ENCODE results near the gene FHOD3. TPM values are rescaled to one million over a fixed set of nuclear protein-coding genes. Genes with fewer than 3 reads are reported as not detected.

FHOD3 gene
- total and polyA plus RNA-seq, 11 donors, result 109 to 532 (median 262) TPM

DNA sequence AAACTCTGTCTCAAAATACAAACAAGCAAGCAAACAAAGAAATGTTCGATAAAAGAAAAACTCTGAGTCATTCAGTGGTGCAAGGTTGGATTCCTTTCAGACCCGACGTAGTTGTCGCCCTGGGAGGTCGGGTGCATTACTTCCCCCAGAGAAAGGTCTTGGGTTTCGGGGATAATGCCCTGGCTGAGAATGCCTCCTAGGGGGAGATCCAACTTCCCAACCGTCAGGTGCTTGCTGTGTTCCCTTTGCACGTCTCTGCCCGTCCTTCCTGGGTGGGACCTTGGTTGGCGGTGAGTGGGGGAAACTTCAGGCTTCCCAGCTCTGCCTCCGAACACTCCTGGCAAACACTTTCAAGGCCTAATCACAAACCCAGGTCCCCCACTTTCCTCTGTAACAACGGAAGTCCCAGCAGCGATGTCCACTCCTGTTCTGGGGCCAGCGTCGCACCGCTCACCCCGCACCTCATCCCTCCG is 530.7 kb downstream of the FHOD3 start:
- ATAC-seq (peak in 3 of 4 donors; percentile 4 to 38 (median 6)), DNase-seq (no peak)
- no peaks in the 10 kb centered on the region for H3K9me3 ChIP-seq
- H3K36me3 ChIP-seq, result no peaks in the 10 kb centered on the region
- peak overlapping the region in 10 of 12 donors; percentile 56 to 86 (median 72) for H3K27ac ChIP-seq
- peaks cover 0 to 22% (median 11%) of the 10 kb centered on the region in 12 donors for H3K4me1 ChIP-seq
- TF ChIP-seq, protein P1, sequence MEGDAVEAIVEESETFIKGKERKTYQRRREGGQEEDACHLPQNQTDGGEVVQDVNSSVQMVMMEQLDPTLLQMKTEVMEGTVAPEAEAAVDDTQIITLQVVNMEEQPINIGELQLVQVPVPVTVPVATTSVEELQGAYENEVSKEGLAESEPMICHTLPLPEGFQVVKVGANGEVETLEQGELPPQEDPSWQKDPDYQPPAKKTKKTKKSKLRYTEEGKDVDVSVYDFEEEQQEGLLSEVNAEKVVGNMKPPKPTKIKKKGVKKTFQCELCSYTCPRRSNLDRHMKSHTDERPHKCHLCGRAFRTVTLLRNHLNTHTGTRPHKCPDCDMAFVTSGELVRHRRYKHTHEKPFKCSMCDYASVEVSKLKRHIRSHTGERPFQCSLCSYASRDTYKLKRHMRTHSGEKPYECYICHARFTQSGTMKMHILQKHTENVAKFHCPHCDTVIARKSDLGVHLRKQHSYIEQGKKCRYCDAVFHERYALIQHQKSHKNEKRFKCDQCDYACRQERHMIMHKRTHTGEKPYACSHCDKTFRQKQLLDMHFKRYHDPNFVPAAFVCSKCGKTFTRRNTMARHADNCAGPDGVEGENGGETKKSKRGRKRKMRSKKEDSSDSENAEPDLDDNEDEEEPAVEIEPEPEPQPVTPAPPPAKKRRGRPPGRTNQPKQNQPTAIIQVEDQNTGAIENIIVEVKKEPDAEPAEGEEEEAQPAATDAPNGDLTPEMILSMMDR (IDR thresholded peaks at IDR 0.05), result no peak
- no peak for TF ChIP-seq POLR2A (IDR thresholded peaks at IDR 0.05)
- 1 to 2% (median 2%) methylated on average over 18 of the region's 18 CpGs for WGBS, 4 donors
- peak overlapping the region; percentile 77 to 97 (median 85) for H3K4me3 ChIP-seq
- intact Hi-C loops (cut with DNase I), result no loop called here
- no peaks in the 10 kb centered on the region for H3K27me3 ChIP-seq

DNA sequence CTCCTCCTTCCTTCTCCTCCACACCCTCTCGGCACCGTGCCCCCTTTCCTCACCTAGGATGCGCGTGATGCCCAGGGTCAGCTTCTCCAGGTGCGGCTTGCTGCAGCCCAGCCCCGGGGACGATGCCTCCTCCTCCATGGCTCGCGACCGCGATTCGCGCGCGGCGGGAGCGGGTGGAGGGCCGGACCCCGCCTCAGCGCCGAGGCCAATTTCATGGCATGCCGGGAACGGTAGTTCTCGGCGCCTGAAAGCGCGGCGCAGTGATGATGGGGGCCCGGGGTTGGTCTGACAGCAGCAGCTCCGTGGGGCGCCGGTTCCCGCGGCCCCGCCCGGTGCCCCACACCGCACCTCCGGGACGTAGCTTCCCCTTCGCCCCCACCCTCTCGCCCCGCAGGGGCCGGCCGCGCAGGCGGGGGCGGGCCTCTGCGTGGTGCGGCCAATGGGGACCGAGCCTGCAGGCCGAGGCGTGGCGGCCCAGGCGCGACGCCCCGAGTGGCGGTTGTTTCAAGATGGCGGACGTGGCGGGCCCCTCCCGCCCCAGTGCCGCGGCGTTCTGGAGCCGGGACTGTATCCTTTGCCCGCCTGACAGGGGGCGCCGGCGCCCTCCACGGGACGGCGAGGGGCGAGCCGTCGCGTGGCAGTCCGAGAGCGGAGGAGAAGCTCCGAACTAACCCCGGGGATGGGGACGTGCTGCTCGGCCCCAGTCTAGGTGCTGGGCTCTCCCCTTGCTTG is 531.3 kb downstream of the FHOD3 start, which contains the start of the genes KIAA1328 and TPGS2:
KIAA1328 (plus strand) TSS at position 498 of the 732 bp plus-strand sequence; CDS start at position 510, 12 bp downstream.
TPGS2 (minus strand) TSS at position 373 of the 732 bp plus-strand sequence; CDS start at position 138, 235 bp downstream.
- TF ChIP-seq, protein P1 (IDR thresholded peaks at IDR 0.05), result peak in 11 of 12 donors; percentile 11 to 64 (median 40)
- peak in 1 of 2 donors; percentile 65 for TF ChIP-seq POLR2A (IDR thresholded peaks at IDR 0.05)
- peaks cover 0 to 22% (median 11%) of the 10 kb centered on the region in 12 donors for H3K4me1 ChIP-seq
- ATAC-seq (peak; percentile 93 to 99 (median 98)), DNase-seq (peak; percentile 84 to 94 (median 87))
- no peaks in the 10 kb centered on the region for H3K9me3 ChIP-seq
- peak within 1 kb of the TSS; percentile 77 to 97 (median 85) for H3K4me3 ChIP-seq
- H3K27me3 ChIP-seq, result no peaks in the 10 kb centered on the region
- no peaks in the 10 kb centered on the region for H3K36me3 ChIP-seq
- intact Hi-C loops (cut with DNase I), result no loop called here
- H3K27ac ChIP-seq, result peak within 1 kb of the TSS; percentile 36 to 86 (median 70)
- 0 to 1% (median 0%) methylated on average over 28 to 83 of the region's 83 CpGs for WGBS, 4 donors

Other genes with a start within 250 kb of the FHOD3 start
- gene RPRD1A, start 230.2 kb upstream of the FHOD3 start, total RNA-seq, result 10 to 100 TPM; 38.5 to 59.8 (median 45.3) TPM
- 10 to 100 TPM; 22.6 to 49.6 TPM for gene RPRD1A, start 230.2 kb upstream of the FHOD3 start, polyA plus RNA-seq
- gene SLC39A6, start 168.4 kb upstream of the FHOD3 start, total RNA-seq, result 10 to 100 TPM; 11.1 to 22.3 (median 15.2) TPM
- 10 to 100 TPM in 1 of 2 donors, 1 to 10 TPM in 1; 2.4 to 28.8 TPM for gene SLC39A6, start 168.4 kb upstream of the FHOD3 start, polyA plus RNA-seq
- gene ELP2, start 167.8 kb upstream of the FHOD3 start, total RNA-seq, result 10 to 100 TPM; 26.2 to 60.7 (median 46.8) TPM
- gene ELP2, start 167.8 kb upstream of the FHOD3 start, polyA plus RNA-seq, result 10 to 100 TPM; 32.6 to 39.8 TPM
- 1 to 10 TPM in 1 of 9 donors, under 1 TPM in 8; 0.07 to 1.0 (median 0.25) TPM for gene MOCOS, start 110.2 kb upstream of the FHOD3 start, total RNA-seq
- gene MOCOS, start 110.2 kb upstream of the FHOD3 start, polyA plus RNA-seq, result under 1 TPM; 0.27 to 0.37 TPM